ENCODE data around the gene P4HB. TPM values are rescaled to one million over a fixed set of nuclear protein-coding genes. Genes with fewer than 3 reads are reported as not detected.

Gene P4HB
- total RNA-seq, 1 experiment from 2014 or later: 759 TPM

- ATAC-seq (no peak), DNase-seq (ENCODE audit: low read depth, low spot score) (no peak)
- Histone ChIP-seq H3K9me3 (ENCODE audit: control insufficient read depth, insufficient read depth, low read depth, low read length) (no peaks in the 10 kb centered on the region), H3K27ac (ENCODE audit: low read length) (no peak overlapping the region), H3K4me1 (ENCODE audit: control insufficient read depth, insufficient read depth, low read length) (no peaks in the 10 kb centered on the region), H3K4me3 (ENCODE audit: low read depth in 2 of 2, low read length in 2 of 2) (no peak overlapping the region), H3K27me3 (ENCODE audit: control insufficient read depth, insufficient read depth, low read length) (no peaks in the 10 kb centered on the region), H3K36me3 (ENCODE audit: control insufficient read depth, insufficient read depth, low read length) (no peaks in the 10 kb centered on the region)
- POLR2A ChIA-PET: no interaction called here
- in situ Hi-C loops (cut with HindIII; ENCODE audit: low pct_unique_long_range_greater_than_20kb, low sequenced_read_pairs): no loop called here
- intact Hi-C loops (cut with micrococcal nuclease; ENCODE audit: unreplicated experiment): no loop called here
- no TSS peak for BruUV-seq (replicated peaks)
- CTCF ChIA-PET: interaction anchor here (0.7 kb wide), 1 partner anchor 46 kb away, joined by 3 read pairs; no protein-coding TSS in a partner anchor
- TF ChIP-seq REST (IDR thresholded peaks at IDR 0.05; ENCODE audit: insufficient read depth in 1 of 2, low read depth in 2 of 2, low read length in 1 of 2) (no peak), POLR2AphosphoS5 (IDR thresholded peaks at IDR 0.05; ENCODE audit: low read depth, low read length) (no peak)
These were observed 8.1 kb downstream of the P4HB start for GRCh38 chr17:81852237-81852636.

GRCh38 chr17:81851423-81851822 is 8.9 kb downstream of the P4HB start:
- no TSS peak for BruUV-seq (replicated peaks)
- in situ Hi-C loops (cut with HindIII; ENCODE audit: low pct_unique_long_range_greater_than_20kb, low sequenced_read_pairs) (no loop called here), intact Hi-C loops (cut with micrococcal nuclease; ENCODE audit: unreplicated experiment) (no loop called here)
- no peak overlapping the region for H3K4me3 ChIP-seq (ENCODE audit: low read depth in 2 of 2, low read length in 2 of 2)
- ATAC-seq (no peak), DNase-seq (ENCODE audit: low read depth, low spot score) (no peak)
- TF ChIP-seq REST (IDR thresholded peaks at IDR 0.05; ENCODE audit: insufficient read depth in 1 of 2, low read depth in 2 of 2, low read length in 1 of 2) (no peak), POLR2AphosphoS5 (IDR thresholded peaks at IDR 0.05; ENCODE audit: low read depth, low read length) (no peak), SIN3A (IDR thresholded peaks at IDR 0.05; ENCODE audit: borderline replicate concordance, insufficient read depth, low read depth, low read length) (no peak), TCF7L2 (IDR thresholded peaks at IDR 0.05; ENCODE audit: low read depth, low read length) (no peak)
- TF ChIP-seq, protein P1, sequence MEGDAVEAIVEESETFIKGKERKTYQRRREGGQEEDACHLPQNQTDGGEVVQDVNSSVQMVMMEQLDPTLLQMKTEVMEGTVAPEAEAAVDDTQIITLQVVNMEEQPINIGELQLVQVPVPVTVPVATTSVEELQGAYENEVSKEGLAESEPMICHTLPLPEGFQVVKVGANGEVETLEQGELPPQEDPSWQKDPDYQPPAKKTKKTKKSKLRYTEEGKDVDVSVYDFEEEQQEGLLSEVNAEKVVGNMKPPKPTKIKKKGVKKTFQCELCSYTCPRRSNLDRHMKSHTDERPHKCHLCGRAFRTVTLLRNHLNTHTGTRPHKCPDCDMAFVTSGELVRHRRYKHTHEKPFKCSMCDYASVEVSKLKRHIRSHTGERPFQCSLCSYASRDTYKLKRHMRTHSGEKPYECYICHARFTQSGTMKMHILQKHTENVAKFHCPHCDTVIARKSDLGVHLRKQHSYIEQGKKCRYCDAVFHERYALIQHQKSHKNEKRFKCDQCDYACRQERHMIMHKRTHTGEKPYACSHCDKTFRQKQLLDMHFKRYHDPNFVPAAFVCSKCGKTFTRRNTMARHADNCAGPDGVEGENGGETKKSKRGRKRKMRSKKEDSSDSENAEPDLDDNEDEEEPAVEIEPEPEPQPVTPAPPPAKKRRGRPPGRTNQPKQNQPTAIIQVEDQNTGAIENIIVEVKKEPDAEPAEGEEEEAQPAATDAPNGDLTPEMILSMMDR (IDR thresholded peaks at IDR 0.05): no peak
- H3K27ac ChIP-seq (ENCODE audit: low read length): no peak overlapping the region
- ChIA-PET POLR2A (no interaction called here), CTCF (no interaction called here)
- H3K9me3 ChIP-seq (ENCODE audit: control insufficient read depth, insufficient read depth, low read depth, low read length): no peaks in the 10 kb centered on the region
- H3K27me3 ChIP-seq (ENCODE audit: control insufficient read depth, insufficient read depth, low read length): no peaks in the 10 kb centered on the region
- no peaks in the 10 kb centered on the region for H3K4me1 ChIP-seq (ENCODE audit: control insufficient read depth, insufficient read depth, low read length)
- H3K36me3 ChIP-seq (ENCODE audit: control insufficient read depth, insufficient read depth, low read length): no peaks in the 10 kb centered on the region; the same call in 1 of the 2 replicates
